HCT116 (cell line): Measurements from ENCODE around the gene GABRR3. TPM values are rescaled to one million over a fixed set of nuclear protein-coding genes. Genes with fewer than 3 reads are reported as not detected.

Source experiments
- ATAC-seq: fragments of 200-7000 bp; cut with Tn5 transposase; 2 replicates; pipeline ENCODE4 v1.9.1; 2020; ENCODE audit warnings: mild to moderate bottlenecking, moderate library complexity
- BruUV-seq: library from RNA; stranded (reverse); fragments of 400-500 nt; replicated peaks from 2 replicates; lab custom pipeline; 2021; lab: Mats Ljungman, UMichigan
- CTCF ChIA-PET: fragments of 300-600 bp; sonication (Branson Sonifier 250); formaldehyde crosslinking; loops from one replicate; lab custom pipeline; 2021; ENCODE audit warnings: antibody characterized with exemption; lab: Charles Lee
- POLR2A ChIA-PET: fragments of 300-600, 350-600 bp; sonication (Branson Sonifier 250); formaldehyde crosslinking; loops from one replicate; lab custom pipeline; 2021; ENCODE audit warnings: antibody characterized with exemption; lab: Charles Lee
- RAD21 ChIA-PET, 2 experiments: fragments of 300-600 bp; sonication (Branson Sonifier 250); formaldehyde crosslinking; loops; one replicate each; lab custom pipeline; 2023; ENCODE audit warnings: low total read pairs in 2 of 2; ENCODE audit not compliant: uncharacterized antibody in 2 of 2, unreplicated experiment in 2 of 2, low non-redundant PET in 1 of 2; lab: Charles Lee
- DNase-seq: peaks from one replicate; pipeline ENCODE4 v3.0.0-alpha.2; 2010; ENCODE audit warnings: low read depth, low spot score
- H2AFZ ChIP-seq: fragments of 200-600 bp; shearing (Covaris generic), sonication (generic); 2 replicates; pipeline ENCODE4 v1.6.1; 2017; ENCODE audit warnings: low read depth, mixed run types, mixed read lengths, antibody characterized with exemption, low read length; ENCODE audit not compliant: poor library complexity, severe bottlenecking
- H3K27ac ChIP-seq: 2 replicates; pipeline ENCODE4 v1.5.1; 2012; ENCODE audit warnings: low read depth, low read length
- H3K27me3 ChIP-seq: fragments of 200-600 bp; sonication (generic); 2 replicates; pipeline ENCODE4 v1.6.1; 2016; ENCODE audit warnings: mixed run types, low read length, mixed read lengths; ENCODE audit not compliant: insufficient read depth
- H3K36me3 ChIP-seq, 2 experiments: fragments of 200-500 bp in 1 of 2; fragments of 200-600 bp in 1 of 2; sonication (Bioruptor generic) in 1 of 2; sonication (generic) in 1 of 2; 2 replicates each; pipeline versions ENCODE4 v1.5.1 to v1.6.1; 2014 to 2016; ENCODE audit warnings: low read length in 2 of 2, inconsistent platforms in 1 of 2, mixed read lengths in 1 of 2, mixed run types in 1 of 2; ENCODE audit not compliant: insufficient read depth in 2 of 2, control insufficient read depth in 1 of 2
- H3K4me1 ChIP-seq, 2 experiments: fragments of 200-600 bp in 1 of 2; sonication (generic) in 1 of 2; 2 replicates each; pipeline versions ENCODE4 v1.5.1 to v1.6.1; 2012 to 2017; ENCODE audit warnings: low read length in 2 of 2, inconsistent platforms in 1 of 2, mild to moderate bottlenecking in 1 of 2, mixed read lengths in 1 of 2, mixed run types in 1 of 2, moderate library complexity in 1 of 2; ENCODE audit not compliant: insufficient read depth in 2 of 2, control insufficient read depth in 1 of 2
- H3K4me2 ChIP-seq: fragments of 200-600 bp; sonication (generic); 2 replicates; pipeline ENCODE4 v1.6.1; 2017; ENCODE audit warnings: mixed run types, low read length, mixed read lengths
- H3K4me3 ChIP-seq, 2 experiments: fragments of 200-600 bp in 1 of 2; sonication (generic) in 1 of 2; replicated peaks in 1 of 2; 2 replicates each; pipeline ENCODE4 v1.5.1; 2011 to 2016; ENCODE audit warnings: low read length in 2 of 2, control low read depth in 1 of 2, low read depth in 1 of 2, mild to moderate bottlenecking in 1 of 2, mixed read lengths in 1 of 2, mixed run types in 1 of 2
- H3K79me2 ChIP-seq: fragments of 200-600 bp; sonication (generic); 2 replicates; pipeline ENCODE4 v1.6.1; 2017; ENCODE audit warnings: mild to moderate bottlenecking, mixed run types, low read length, moderate library complexity, mixed read lengths; ENCODE audit not compliant: insufficient read depth
- H3K9ac ChIP-seq: fragments of 200-600 bp; sonication (generic); 2 replicates; pipeline ENCODE4 v1.6.1; 2016; ENCODE audit warnings: low read length, mixed read lengths
- H3K9me2 ChIP-seq: fragments of 200-600 bp; sonication (generic), shearing (Covaris generic); 2 replicates; pipeline ENCODE4 v1.6.1; 2017; ENCODE audit warnings: mixed run types, mild to moderate bottlenecking, moderate library complexity; ENCODE audit not compliant: insufficient read depth
- H3K9me3 ChIP-seq, 2 experiments: fragments of 200-500 bp in 1 of 2; fragments of 200-600 bp in 1 of 2; sonication (Bioruptor generic) in 1 of 2; sonication (generic) in 1 of 2; 2 replicates each; pipeline ENCODE4 v1.6.1; 2014 to 2017; ENCODE audit warnings: low read length in 2 of 2, mixed read lengths in 2 of 2, inconsistent platforms in 1 of 2, low read depth in 1 of 2, mild to moderate bottlenecking in 1 of 2, mixed run types in 1 of 2, moderate library complexity in 1 of 2; ENCODE audit not compliant: control insufficient read depth in 1 of 2, insufficient read depth in 1 of 2
- H4K20me1 ChIP-seq: fragments of 200-600 bp; sonication (generic), shearing (Covaris generic); 2 replicates; pipeline ENCODE4 v1.6.1; 2017; ENCODE audit warnings: mixed run types, mild to moderate bottlenecking, moderate library complexity; ENCODE audit not compliant: insufficient read depth
- ATF3 ChIP-seq: IDR thresholded peaks from 2 replicates; pipeline ENCODE4 v1.6.1; 2012
- CBX3 ChIP-seq: IDR thresholded peaks from 2 replicates; pipeline ENCODE4 v1.6.1; 2012; ENCODE audit warnings: low read depth
- CEBPB ChIP-seq: IDR thresholded peaks from 2 replicates; pipeline ENCODE4 v1.6.1; 2012; ENCODE audit warnings: low read depth
- EGR1 ChIP-seq: IDR thresholded peaks from 2 replicates; pipeline ENCODE4 v1.6.1; 2012; ENCODE audit warnings: low read depth
- ELF1 ChIP-seq: IDR thresholded peaks from 2 replicates; pipeline ENCODE4 v1.6.1; 2012; ENCODE audit warnings: low read depth, borderline replicate concordance
- EZH2phosphoT487 ChIP-seq: fragments of 200-600 bp; IDR thresholded peaks from 2 replicates; pipeline ENCODE4 v1.6.1; 2018; ENCODE audit warnings: antibody characterized with exemption, borderline replicate concordance
- FOSL1 ChIP-seq: IDR thresholded peaks from 2 replicates; pipeline ENCODE4 v1.6.1; 2012; ENCODE audit warnings: low read depth
- JUND ChIP-seq: IDR thresholded peaks from 2 replicates; pipeline ENCODE4 v1.6.1; 2012
- MAX ChIP-seq: IDR thresholded peaks from 2 replicates; pipeline ENCODE4 v1.6.1; 2012
- POLR2A ChIP-seq: IDR thresholded peaks from 2 replicates; pipeline ENCODE4 v1.7.0; 2011; ENCODE audit warnings: borderline replicate concordance; ENCODE audit not compliant: insufficient read depth, insufficient read length; ENCODE audit errors: extremely low read depth
- POLR2AphosphoS5 ChIP-seq: IDR thresholded peaks from 2 replicates; pipeline ENCODE4 v1.6.1; 2011; ENCODE audit warnings: mild to moderate bottlenecking, low read depth, low read length, moderate library complexity
- REST ChIP-seq: IDR thresholded peaks from 2 replicates; pipeline ENCODE4 v1.6.1; 2012; ENCODE audit warnings: low read depth
- SP1 ChIP-seq: IDR thresholded peaks from 2 replicates; pipeline ENCODE4 v1.6.1; 2012; ENCODE audit warnings: low read depth
- SRF ChIP-seq: IDR thresholded peaks from 2 replicates; pipeline ENCODE4 v1.6.1; 2012; ENCODE audit warnings: low read depth
- intact Hi-C: fragments of 100-400 bp; cut with micrococcal nuclease; formaldehyde crosslinking; loops from 2 replicates; pipeline ENCODE4 v1.10.0; 2022
- total RNA-seq: library from RNA; stranded (reverse); gene quantifications from one replicate; pipeline ENCODE4 v1.2.1, GENCODE V29; 2021; ENCODE audit not compliant: unreplicated experiment

The GABRR3 gene
- total RNA-seq, 1 experiment from 2014 or later, result not detected

GRCh38 chr3:97956051-97956450 is 79.1 kb downstream of the GABRR3 start:
- H3K9me3 ChIP-seq, result no peaks in the 10 kb centered on the region
- H3K9me2 ChIP-seq, result no peaks in the 10 kb centered on the region
- no peak overlapping the region for H3K27ac ChIP-seq
- H3K79me2 ChIP-seq, result peaks cover 37% of the 10 kb centered on the region
- intact Hi-C loops, result no loop called here
- ChIA-PET POLR2A (no interaction called here), CTCF (no interaction called here), RAD21 (no interaction called here)
- no peak for DNase-seq
- ATAC-seq, result no peak
- no peaks in the 10 kb centered on the region for H3K4me1 ChIP-seq
- no peaks in the 10 kb centered on the region for H3K27me3 ChIP-seq
- H2AFZ ChIP-seq, result no peak overlapping the region
- no peak overlapping the region for H3K4me3 ChIP-seq
- no peak overlapping the region for H3K4me2 ChIP-seq
- peaks cover 22 to 58% of the 10 kb centered on the region in 2 experiments; a peak in 3 of 4 replicates for H3K36me3 ChIP-seq
- no peak for TF ChIP-seq REST
- no peaks in the 10 kb centered on the region for H4K20me1 ChIP-seq
- no peak overlapping the region for H3K9ac ChIP-seq
- BruUV-seq, result no TSS peak

GRCh38 chr3:97954228-97954827 is 80.8 kb downstream of the GABRR3 start:
- peaks cover 22% of the 10 kb centered on the region; the same call in 1 of the 2 replicates for H3K79me2 ChIP-seq
- no peak overlapping the region for H3K4me3 ChIP-seq
- ChIA-PET RAD21 (no interaction called here), POLR2A (no interaction called here), CTCF (no interaction called here)
- H3K27me3 ChIP-seq, result no peaks in the 10 kb centered on the region
- peaks cover 33 to 67% of the 10 kb centered on the region in 2 experiments; a peak in 3 of 4 replicates for H3K36me3 ChIP-seq
- no TSS peak for BruUV-seq
- no peaks in the 10 kb centered on the region for H3K4me1 ChIP-seq
- no peak overlapping the region for H2AFZ ChIP-seq
- no peaks in the 10 kb centered on the region for H3K9me2 ChIP-seq
- DNase-seq, result no peak
- no peaks in the 10 kb centered on the region for H4K20me1 ChIP-seq
- H3K4me2 ChIP-seq, result no peak overlapping the region
- intact Hi-C loops, result no loop called here
- no peaks in the 10 kb centered on the region for H3K9me3 ChIP-seq
- no peak overlapping the region for H3K27ac ChIP-seq
- H3K9ac ChIP-seq, result no peak overlapping the region
- no peak for ATAC-seq
- no peak for TF ChIP-seq JUND
- TF ChIP-seq REST, result no peak
- TF ChIP-seq CBX3, result no peak
- no peak for TF ChIP-seq FOSL1
- no peak for TF ChIP-seq SP1
- no peak for TF ChIP-seq POLR2A
- no peak for TF ChIP-seq SRF
- TF ChIP-seq EGR1, result no peak
- no peak for TF ChIP-seq ATF3
- no peak for TF ChIP-seq CEBPB
- no peak for TF ChIP-seq ELF1
- TF ChIP-seq EZH2phosphoT487, result no peak
- TF ChIP-seq MAX, result no peak
- TF ChIP-seq POLR2AphosphoS5, result no peak
